Smooth muscle cell (in vitro differentiated cells): ENCODE measurements around the gene PTPMT1. TPM values are rescaled to one million over a fixed set of nuclear protein-coding genes. Genes with fewer than 3 reads are reported as not detected.

Experiments
- DNase-seq: peaks from one replicate; lab custom pipeline; 2025; ENCODE audit not compliant: unreplicated experiment; lab: John Stamatoyannopoulos, UW
- H2AFZ ChIP-seq: fragments of 200-600 bp; sonication (generic); 2 replicates; pipeline ENCODE4 v1.6.0; 2016; ENCODE audit warnings: antibody characterized with exemption, low read depth, mild to moderate bottlenecking
- H3F3A ChIP-seq: fragments of 200-600 bp; sonication (generic); 2 replicates; pipeline ENCODE4 v1.6.0; 2017; ENCODE audit warnings: antibody characterized with exemption, low read depth
- H3K27ac ChIP-seq: fragments of 200-600 bp; sonication (generic); 2 replicates; pipeline ENCODE4 v1.5.1; 2016; ENCODE audit warnings: low read depth, mild to moderate bottlenecking
- H3K27me3 ChIP-seq: fragments of 200-600 bp; sonication (generic); 2 replicates; pipeline ENCODE4 v1.6.1; 2016; ENCODE audit warnings: low read depth, mild to moderate bottlenecking
- H3K36me3 ChIP-seq: fragments of 200-600 bp; sonication (generic); 2 replicates; pipeline ENCODE4 v1.5.1; 2016; ENCODE audit warnings: low read depth
- H3K4me1 ChIP-seq: fragments of 200-600 bp; sonication (generic); 2 replicates; pipeline ENCODE4 v1.5.1; 2016; ENCODE audit warnings: low read depth
- H3K4me2 ChIP-seq: fragments of 200-600 bp; sonication (generic); 2 replicates; pipeline ENCODE4 v1.6.0; 2016; ENCODE audit warnings: mild to moderate bottlenecking
- H3K4me3 ChIP-seq: fragments of 200-600 bp; sonication (generic); 2 replicates; pipeline ENCODE4 v1.5.1; 2016; ENCODE audit warnings: mild to moderate bottlenecking
- H3K79me2 ChIP-seq: fragments of 200-600 bp; sonication (generic); 2 replicates; pipeline ENCODE4 v1.6.0; 2016; ENCODE audit warnings: low read depth, mild to moderate bottlenecking
- H3K9ac ChIP-seq: fragments of 200-600 bp; sonication (generic); 2 replicates; pipeline ENCODE4 v1.6.0; 2016; ENCODE audit warnings: low read depth
- H3K9me3 ChIP-seq: fragments of 200-600 bp; sonication (generic); replicated peaks from 2 replicates; pipeline ENCODE4 v1.5.1; 2016; ENCODE audit warnings: low read depth
- H4K20me1 ChIP-seq: fragments of 200-600 bp; sonication (generic); 2 replicates; pipeline ENCODE4 v1.6.0; 2016; ENCODE audit warnings: low read depth
- CTCF ChIP-seq: fragments of 200-600 bp; sonication (generic); IDR thresholded peaks from 2 replicates; pipeline ENCODE4 v1.5.1; 2017; ENCODE audit warnings: borderline replicate concordance, mild to moderate bottlenecking, antibody characterized with exemption; ENCODE audit not compliant: insufficient read depth, poor library complexity, severe bottlenecking
- WGBS: methylation state at CpG from one replicate; pipeline ENCODE4 v1.1.7; 2016; ENCODE audit warnings: low lambda C conversion rate; 5-methylcytosine and 5-hydroxymethylcytosine counted together
- polyA plus RNA-seq: library from polyadenylated mRNA; unstranded; fragments of >200 nt; fragmentation: Nextera tagmentation; extraction: Ambion mirVana; gene quantifications from 2 replicates; pipeline ENCODE4 v1.2.1, GENCODE V29; 2016
- total RNA-seq: library from RNA; depleted of rRNA; stranded (reverse); fragments of >200 nt; gene quantifications from 2 replicates; pipeline ENCODE4 v1.2.3, GENCODE V29; 2014

The PTPMT1 gene
- total and polyA plus RNA-seq, 2 experiments from 2014 or later, result 75.5 to 152 TPM

DNA sequence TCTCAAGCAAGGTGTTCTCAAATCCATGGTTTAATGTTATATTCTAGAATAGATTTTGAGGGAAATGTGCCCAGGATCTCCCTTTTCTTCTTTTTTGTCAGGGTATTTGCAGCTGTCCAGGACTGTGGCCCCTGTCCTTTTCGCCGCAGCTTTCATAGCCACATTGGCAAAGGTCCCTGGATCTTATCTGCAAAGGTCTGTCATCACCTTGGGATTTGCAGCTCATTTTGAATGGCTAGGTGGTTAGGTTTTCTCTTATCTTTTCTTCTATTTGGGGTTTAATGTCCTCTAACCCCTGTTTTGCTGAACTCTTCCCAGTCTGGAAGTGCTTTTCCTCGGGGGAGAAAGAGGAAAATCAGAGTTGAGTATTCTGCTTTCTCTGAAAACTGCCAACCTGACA, 40.5 kb downstream of the PTPMT1 start:
- 67% methylated on average over 3 of the region's 3 CpGs for WGBS
- TF ChIP-seq CTCF, result no peak
- no peak overlapping the region for H2AFZ ChIP-seq
- no peak overlapping the region for H3K4me2 ChIP-seq
- H3K4me3 ChIP-seq, result no peak overlapping the region
- peaks cover 6% of the 10 kb centered on the region for H3F3A ChIP-seq
- H3K9me3 ChIP-seq, result no peaks in the 10 kb centered on the region
- no peaks in the 10 kb centered on the region for H3K27me3 ChIP-seq
- H4K20me1 ChIP-seq, result peaks cover 3% of the 10 kb centered on the region
- no peaks in the 10 kb centered on the region for H3K79me2 ChIP-seq
- H3K36me3 ChIP-seq, result no peaks in the 10 kb centered on the region
- no peak overlapping the region for H3K27ac ChIP-seq
- DNase-seq, result no peak
- H3K9ac ChIP-seq, result no peak overlapping the region
- peaks cover 8% of the 10 kb centered on the region for H3K4me1 ChIP-seq

DNA sequence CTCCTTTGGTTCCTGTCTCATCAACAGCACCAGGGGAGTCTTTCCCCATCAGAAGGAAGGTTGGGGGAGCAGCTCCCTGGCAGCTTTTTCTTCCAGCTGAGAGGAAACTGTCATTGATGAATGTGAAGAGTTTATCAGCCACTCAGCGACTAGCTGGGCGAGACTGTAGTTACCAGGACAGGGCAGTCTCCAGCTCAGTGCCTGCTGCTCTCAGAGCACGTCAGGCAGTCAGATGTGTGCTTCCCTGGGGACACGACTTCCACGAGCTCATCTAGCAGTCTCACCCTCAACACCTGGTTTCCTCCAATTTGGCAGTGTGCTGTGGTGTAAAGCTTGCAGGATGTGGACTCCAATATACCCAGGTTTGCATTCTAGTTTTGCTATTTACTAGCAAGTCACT, 41.3 kb downstream of the PTPMT1 start:
- Histone ChIP-seq H3K9me3 (no peaks in the 10 kb centered on the region), H3K4me1 (peaks cover 8% of the 10 kb centered on the region), H3K4me2 (peak overlapping the region; percentile 54), H3K4me3 (no peak overlapping the region), H4K20me1 (peaks cover 3% of the 10 kb centered on the region), H3K27me3 (no peaks in the 10 kb centered on the region), H3K27ac (peak overlapping the region; percentile 17), H3F3A (peaks cover 6% of the 10 kb centered on the region), H3K79me2 (no peaks in the 10 kb centered on the region), H3K9ac (no peak overlapping the region), H2AFZ (no peak overlapping the region), H3K36me3 (no peaks in the 10 kb centered on the region)
- WGBS, result 19% methylated on average over 5 of the region's 5 CpGs
- DNase-seq, result no peak
- no peak for TF ChIP-seq CTCF

GRCh38 chr11:47607380-47607779, 42.0 kb downstream of the PTPMT1 start:
- DNase-seq, result peak; percentile 17
- Histone ChIP-seq H3K4me1 (peaks cover 8% of the 10 kb centered on the region), H3K9me3 (no peaks in the 10 kb centered on the region), H3K27ac (peak overlapping the region; percentile 52), H3K79me2 (no peaks in the 10 kb centered on the region), H3K27me3 (no peaks in the 10 kb centered on the region), H4K20me1 (peaks cover 3% of the 10 kb centered on the region), H2AFZ (no peak overlapping the region), H3K36me3 (no peaks in the 10 kb centered on the region), H3F3A (peaks cover 6% of the 10 kb centered on the region), H3K4me3 (no peak overlapping the region), H3K4me2 (peak overlapping the region; percentile 54), H3K9ac (no peak overlapping the region)
- WGBS, result 41% methylated on average over 7 of the region's 7 CpGs
- no peak for TF ChIP-seq CTCF

DNA sequence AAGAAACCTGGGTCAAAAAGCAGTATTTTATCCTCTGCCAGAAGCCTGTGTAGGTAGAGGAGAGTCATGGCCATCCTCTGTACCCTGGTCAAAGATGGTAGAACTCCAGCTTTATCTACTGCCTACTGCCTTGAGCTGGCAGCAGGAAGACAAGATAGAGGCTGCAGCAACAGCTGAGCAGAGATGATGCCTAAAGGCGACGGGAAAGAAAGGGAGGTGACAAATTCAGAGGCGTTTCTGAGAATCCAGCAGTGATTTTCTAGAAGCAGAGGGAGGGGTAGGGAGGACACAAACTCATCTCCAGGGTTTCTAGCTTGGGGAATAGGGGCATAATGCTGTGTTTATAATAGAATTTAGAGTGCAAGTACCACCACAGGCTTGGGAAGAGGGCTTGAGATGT, 44.3 kb downstream of the PTPMT1 start:
- Histone ChIP-seq H3K36me3 (no peaks in the 10 kb centered on the region), H3K27ac (no peak overlapping the region), H3K27me3 (no peaks in the 10 kb centered on the region), H4K20me1 (peaks cover 3% of the 10 kb centered on the region), H2AFZ (no peak overlapping the region), H3K4me3 (no peak overlapping the region), H3K9ac (no peak overlapping the region), H3K79me2 (no peaks in the 10 kb centered on the region), H3K4me2 (no peak overlapping the region), H3F3A (peaks cover 6% of the 10 kb centered on the region), H3K9me3 (no peaks in the 10 kb centered on the region), H3K4me1 (peaks cover 8% of the 10 kb centered on the region)
- TF ChIP-seq CTCF, result no peak
- 63% methylated on average over 3 of the region's 3 CpGs for WGBS
- no peak for DNase-seq
